Activated CD8-positive, alpha-beta memory T cell treated with anti-CD3 and anti-CD28 coated beads, Interleukin-2, amount 10 ng/mL, durations not matched to agents 7 days and 5 days (primary cell): ENCODE measurements around the gene SLC17A2. TPM values are rescaled to one million over a fixed set of nuclear protein-coding genes. Genes with fewer than 3 reads are reported as not detected.

Source experiments
- ATAC-seq: fragments of 150-1000 bp; cut with Tn5 transposase; one replicate; pipeline ENCODE4 v1.10.0; 2021; ENCODE audit warnings: moderate library complexity
- CTCF ChIA-PET: fragments of 350-600 bp; sonication (Branson Sonifier 250); formaldehyde crosslinking; loops from one replicate; lab custom pipeline; 2021; ENCODE audit warnings: antibody characterized with exemption; lab: Charles Lee
- DNase-seq: peaks from one replicate; pipeline ENCODE4 v3.0.0-alpha.2; 2020
- H3K27ac Mint-ChIP-seq: one replicate; pipeline ENCODE4 v1.8.0; 2021; ENCODE audit warnings: mild to moderate bottlenecking, mixed read lengths
- H3K27me3 Mint-ChIP-seq: one replicate; pipeline ENCODE4 v1.8.0; 2021; ENCODE audit warnings: mixed read lengths
- H3K36me3 Mint-ChIP-seq: one replicate; pipeline ENCODE4 v1.8.0; 2021; ENCODE audit warnings: mild to moderate bottlenecking, mixed read lengths
- H3K4me1 Mint-ChIP-seq: one replicate; pipeline ENCODE4 v1.8.0; 2021; ENCODE audit warnings: mixed read lengths
- H3K4me3 Mint-ChIP-seq: one replicate; pipeline ENCODE4 v1.8.0; 2021; ENCODE audit warnings: mild to moderate bottlenecking, moderate library complexity, mixed read lengths
- H3K9me3 Mint-ChIP-seq: one replicate; pipeline ENCODE4 v1.8.0; 2022; ENCODE audit warnings: low read depth, mixed read lengths
- total RNA-seq, 2 experiments: library from RNA; stranded (reverse); gene quantifications; one replicate each; pipeline ENCODE4 v1.2.3, GENCODE V29; 2021

The SLC17A2 gene
- total RNA-seq, 2 experiments from 2014 or later: not detected

DNA sequence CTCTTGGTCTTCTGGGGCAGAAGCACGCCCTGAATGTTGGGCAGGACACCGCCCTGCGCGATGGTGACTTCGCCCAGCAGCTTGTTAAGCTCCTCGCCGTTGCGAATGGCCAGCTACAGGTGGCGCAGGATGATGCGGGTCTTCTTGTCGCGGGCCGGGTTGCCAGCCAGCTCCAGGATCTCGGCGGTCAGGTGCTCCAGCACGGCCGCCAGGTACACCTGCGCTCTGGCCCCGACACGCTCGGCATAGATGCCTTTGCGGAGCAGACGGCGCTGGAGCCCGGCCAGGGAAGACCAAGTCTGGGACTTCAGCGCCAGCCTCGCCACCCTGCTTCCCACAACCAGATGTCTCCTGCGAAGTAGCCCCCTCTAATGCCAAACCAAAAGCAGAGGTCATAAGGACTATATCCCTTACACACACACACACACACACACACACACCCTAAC is 48.4 kb downstream of the SLC17A2 start:
- CTCF ChIA-PET: interaction anchor here (0.7 to 2.2 kb wide), 6 partner anchors 16 to 164 kb away, joined by 3 to 12 read pairs (median 4); no protein-coding TSS in a partner anchor
- Mint-ChIP-seq H3K9me3 (no peaks in the 10 kb centered on the region), H3K27ac (peak overlapping the region; percentile 12), H3K4me1 (peaks cover 3% of the 10 kb centered on the region), H3K36me3 (peaks cover 2% of the 10 kb centered on the region), H3K4me3 (peak overlapping the region; percentile 62), H3K27me3 (no peaks in the 10 kb centered on the region)
- DNase-seq: peak; percentile 53
- ATAC-seq: peak; percentile 85

DNA sequence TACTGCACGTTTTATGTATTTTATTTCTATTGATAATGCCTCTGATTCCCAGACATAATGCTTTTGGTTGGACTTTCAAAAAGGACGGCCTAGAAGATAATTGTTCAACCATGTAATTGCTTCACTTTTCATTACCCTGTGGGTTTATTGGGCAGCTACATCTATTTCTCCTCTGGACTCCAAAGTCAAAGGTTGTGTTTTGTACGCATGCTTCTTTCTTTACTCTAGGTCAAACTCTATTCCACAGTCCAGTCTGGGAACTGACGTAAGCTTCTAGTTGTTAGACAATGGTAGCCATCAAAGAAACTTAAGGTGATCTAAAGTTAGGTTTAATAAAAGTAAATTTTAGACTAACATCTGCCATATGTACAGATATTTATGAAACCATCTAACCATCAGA is 49.9 kb downstream of the SLC17A2 start:
- CTCF ChIA-PET: no interaction called here
- Mint-ChIP-seq H3K4me3 (no peak overlapping the region), H3K9me3 (no peaks in the 10 kb centered on the region), H3K4me1 (peaks cover 3% of the 10 kb centered on the region), H3K27me3 (no peaks in the 10 kb centered on the region), H3K27ac (no peak overlapping the region), H3K36me3 (peaks cover 2% of the 10 kb centered on the region)
- no peak for ATAC-seq
- DNase-seq: no peak

DNA sequence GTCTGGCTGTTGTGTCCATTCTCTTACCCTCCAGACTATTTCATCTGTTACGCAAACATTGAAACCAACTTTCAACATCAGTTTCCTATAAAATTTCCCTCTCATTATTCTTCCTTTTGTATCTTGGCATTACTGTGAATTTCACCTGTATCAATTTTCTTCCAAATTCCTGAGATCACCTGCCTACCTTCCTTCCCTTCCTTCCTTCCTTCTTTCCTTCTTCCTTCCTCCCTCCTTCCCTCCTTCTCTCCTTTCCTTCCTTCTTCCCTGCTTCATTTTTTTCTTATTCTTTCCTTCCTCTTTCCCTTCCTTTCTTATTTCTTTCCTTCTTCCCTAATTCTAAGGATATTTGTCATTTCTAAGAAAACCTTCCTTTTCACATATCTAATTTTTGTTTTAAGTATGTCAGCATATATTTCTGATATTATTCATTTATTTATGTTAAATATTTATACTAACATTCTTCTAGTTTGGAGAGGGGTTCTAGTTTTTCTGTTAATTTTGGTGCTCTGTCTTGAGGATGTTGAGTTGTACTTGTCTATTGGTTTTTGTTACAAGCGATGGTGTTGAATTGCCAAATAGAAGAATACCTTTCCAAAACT is 51.7 kb downstream of the SLC17A2 start:
- ATAC-seq: no peak
- CTCF ChIA-PET: no interaction called here
- Mint-ChIP-seq H3K9me3 (no peaks in the 10 kb centered on the region), H3K4me1 (peaks cover 14% of the 10 kb centered on the region), H3K27me3 (no peaks in the 10 kb centered on the region), H3K36me3 (peaks cover 2% of the 10 kb centered on the region), H3K27ac (no peak overlapping the region), H3K4me3 (no peak overlapping the region)
- DNase-seq: no peak

DNA sequence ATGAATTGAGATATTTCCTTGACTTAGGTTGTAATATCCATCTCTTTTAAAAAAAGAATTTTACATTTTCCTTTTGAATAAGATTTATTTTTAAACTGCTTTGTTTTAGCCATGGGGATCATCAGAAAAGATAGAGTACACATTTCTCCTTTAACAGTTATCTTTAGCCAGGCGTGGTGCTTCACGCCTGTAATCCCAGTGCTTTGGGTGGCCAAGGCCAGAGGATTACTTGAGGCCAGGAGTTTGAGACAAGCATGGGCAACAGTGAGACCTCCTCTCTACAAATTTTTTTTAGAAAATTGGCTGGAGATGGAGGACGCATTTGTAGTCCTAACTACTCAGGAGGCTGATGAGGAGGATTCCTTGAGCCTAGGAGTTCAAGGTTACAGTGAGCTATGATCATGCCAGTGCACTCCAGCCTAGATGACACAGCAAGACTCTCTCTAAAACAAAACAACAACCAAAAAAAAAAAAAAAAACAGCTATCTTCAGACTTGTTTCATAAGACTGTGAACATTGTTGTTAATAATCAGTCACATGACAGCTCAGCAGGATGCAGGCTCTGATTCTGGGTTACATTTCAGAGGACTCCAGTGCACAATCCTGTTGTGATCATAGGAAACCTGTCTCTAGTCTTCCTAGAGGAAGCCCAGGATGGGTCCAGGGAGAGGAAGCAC is 54.4 kb downstream of the SLC17A2 start:
- ATAC-seq: no peak

DNA sequence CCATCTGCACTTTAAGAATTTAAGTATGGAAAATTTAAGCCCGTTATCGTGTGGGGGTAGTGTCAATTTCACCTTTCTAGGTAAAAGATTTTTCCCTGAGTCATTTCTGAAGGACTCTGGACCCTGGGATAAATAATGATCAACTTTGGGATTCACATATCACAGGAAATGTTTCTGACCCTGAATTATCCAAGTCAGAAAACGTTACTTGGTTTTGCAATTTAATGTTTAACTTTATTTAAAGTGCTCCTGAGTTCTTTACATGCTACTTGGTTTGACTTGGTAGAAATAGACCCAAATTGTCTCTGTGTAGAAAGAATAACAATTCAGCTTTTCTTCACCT is 55.0 kb downstream of the SLC17A2 start:
- H3K4me3 Mint-ChIP-seq: no peak overlapping the region
- H3K27ac Mint-ChIP-seq: no peak overlapping the region
- peaks cover 2% of the 10 kb centered on the region for H3K36me3 Mint-ChIP-seq
- H3K4me1 Mint-ChIP-seq: peaks cover 20% of the 10 kb centered on the region
- DNase-seq: no peak
- CTCF ChIA-PET: no interaction called here
- H3K27me3 Mint-ChIP-seq: no peaks in the 10 kb centered on the region
- no peak for ATAC-seq
- no peaks in the 10 kb centered on the region for H3K9me3 Mint-ChIP-seq

More for the DNA sequence above, 54.4 kb downstream of the SLC17A2 start:
- no peak for DNase-seq
- no peaks in the 10 kb centered on the region for H3K27me3 Mint-ChIP-seq
- CTCF ChIA-PET: no interaction called here
- peaks cover 20% of the 10 kb centered on the region for H3K4me1 Mint-ChIP-seq
- H3K36me3 Mint-ChIP-seq: peaks cover 2% of the 10 kb centered on the region
- H3K27ac Mint-ChIP-seq: no peak overlapping the region
- H3K4me3 Mint-ChIP-seq: no peak overlapping the region
- no peaks in the 10 kb centered on the region for H3K9me3 Mint-ChIP-seq

DNA sequence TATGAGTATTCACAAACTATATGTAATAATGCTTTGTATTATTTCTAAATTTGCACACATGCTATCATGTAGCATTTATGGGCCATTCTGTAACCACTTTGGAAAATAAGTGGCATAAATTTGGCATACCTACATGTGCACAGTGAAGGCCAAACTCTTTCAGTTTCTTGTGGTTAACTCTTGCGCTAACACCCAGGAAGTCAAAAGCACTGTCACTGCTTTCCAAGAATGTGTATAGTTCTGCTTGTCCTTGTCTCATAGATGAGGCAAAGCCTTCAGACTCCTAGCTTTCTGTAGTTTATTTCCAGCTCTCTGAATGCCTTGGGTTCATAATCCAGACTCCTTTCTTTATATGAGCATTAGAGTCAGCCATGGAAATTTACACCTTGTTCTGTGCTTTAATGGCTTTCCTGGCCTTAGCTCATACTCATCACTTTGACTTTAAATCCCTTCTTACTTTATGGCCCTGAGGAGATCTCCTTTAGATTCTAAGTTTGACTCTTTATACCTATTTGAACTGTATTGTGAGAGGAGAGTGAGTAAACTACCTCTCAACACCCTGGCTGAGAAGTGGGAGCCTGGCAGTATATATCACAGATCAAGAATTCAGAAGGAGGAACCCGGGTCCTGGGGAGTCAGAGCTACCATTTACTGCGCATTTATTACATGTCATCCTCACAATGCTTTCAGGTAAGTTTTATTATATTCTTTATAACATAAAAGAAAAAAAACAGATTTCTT is 55.5 kb downstream of the SLC17A2 start:
- DNase-seq: no peak
- ATAC-seq: peak; percentile 58
- Mint-ChIP-seq H3K4me3 (no peak overlapping the region), H3K36me3 (peaks cover 2% of the 10 kb centered on the region), H3K27ac (no peak overlapping the region), H3K9me3 (no peaks in the 10 kb centered on the region), H3K4me1 (peaks cover 20% of the 10 kb centered on the region), H3K27me3 (no peaks in the 10 kb centered on the region)
- CTCF ChIA-PET: interaction anchor here (0.6 to 2.9 kb wide), 2 partner anchors 12 to 609 kb away, joined by 4 to 8 read pairs; no protein-coding TSS in a partner anchor

DNA sequence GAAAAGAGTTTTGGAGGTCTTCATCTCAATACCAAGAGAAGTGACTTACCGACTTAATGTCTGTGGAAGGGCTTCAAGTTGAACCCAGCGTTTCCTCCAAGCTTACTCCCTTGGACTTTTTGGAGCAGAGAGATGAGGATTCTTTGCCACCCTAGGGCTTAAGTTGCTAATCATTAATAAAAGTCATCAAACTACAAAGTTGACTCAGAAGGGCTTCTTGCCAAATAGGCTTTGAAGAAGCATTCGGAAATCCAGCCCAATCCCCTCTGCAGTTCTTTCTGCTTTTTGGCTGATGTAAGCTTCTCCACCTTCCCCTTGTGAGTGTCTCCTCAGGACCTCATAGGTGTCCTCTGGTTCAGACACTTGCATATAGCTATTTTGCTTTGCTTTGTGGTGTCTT is 56.4 kb downstream of the SLC17A2 start, which contains the start of gene SLC17A3:
SLC17A3 (minus strand) TSS at position 126 of the 400 bp plus-strand sequence. CDS start 5,856 bp downstream, outside the sequence.
- no peaks in the 10 kb centered on the region for H3K27me3 Mint-ChIP-seq
- DNase-seq (no peak), ATAC-seq (no peak)
- H3K36me3 Mint-ChIP-seq: peaks cover 2% of the 10 kb centered on the region
- H3K4me1 Mint-ChIP-seq: peaks cover 20% of the 10 kb centered on the region
- no peak within 1 kb of the TSS for H3K4me3 Mint-ChIP-seq
- H3K9me3 Mint-ChIP-seq: no peaks in the 10 kb centered on the region
- CTCF ChIA-PET: interaction anchor here (2.9 kb wide), 1 partner anchor 11 kb away, joined by 8 read pairs; no protein-coding TSS in a partner anchor
- no peak within 1 kb of the TSS for H3K27ac Mint-ChIP-seq

DNA sequence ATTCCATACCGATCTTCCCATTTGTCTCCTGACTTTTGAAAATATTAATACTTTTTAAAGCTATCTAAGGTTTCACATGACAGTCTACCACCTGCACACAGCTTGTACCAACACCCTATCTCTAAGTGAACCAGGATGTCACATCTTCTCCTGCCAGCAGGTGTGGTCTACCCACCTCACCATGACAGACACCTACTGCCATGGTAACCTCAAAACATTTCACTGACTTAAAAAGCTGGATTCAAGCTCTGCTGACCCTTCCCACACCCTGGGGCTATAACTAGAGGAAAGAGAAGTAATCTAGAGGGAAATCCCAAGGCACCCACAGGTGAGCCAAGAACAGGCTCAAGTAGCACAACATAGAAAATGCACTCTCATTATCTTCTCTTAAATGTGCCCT is 57.7 kb downstream of the SLC17A2 start:
- Mint-ChIP-seq H3K27me3 (no peaks in the 10 kb centered on the region), H3K9me3 (no peaks in the 10 kb centered on the region), H3K4me1 (peaks cover 20% of the 10 kb centered on the region), H3K27ac (no peak overlapping the region), H3K36me3 (peaks cover 2% of the 10 kb centered on the region), H3K4me3 (no peak overlapping the region)
- CTCF ChIA-PET: interaction anchor here (1.3 to 2.9 kb wide), 3 partner anchors 9 to 153 kb away, joined by 3 to 8 read pairs (median 4); no protein-coding TSS in a partner anchor
- DNase-seq: no peak
- ATAC-seq: peak; percentile 53

DNA sequence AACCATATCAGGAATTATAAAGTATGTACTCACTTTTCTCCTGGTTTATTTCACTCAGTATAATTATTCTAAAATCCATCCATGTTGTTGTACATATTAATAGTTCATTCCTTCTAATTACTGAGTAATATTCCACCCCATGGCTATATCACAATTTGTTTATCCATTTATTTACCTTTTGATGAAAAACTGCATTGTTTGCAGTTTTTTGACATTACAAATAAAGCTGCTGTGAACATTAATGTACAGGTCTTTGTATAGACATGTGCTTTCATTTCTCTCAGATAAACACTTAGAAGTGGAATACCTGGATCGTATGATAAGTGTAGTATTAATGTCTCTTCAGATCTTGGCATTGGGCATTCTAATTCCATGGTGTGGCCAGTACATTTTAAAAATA is 60.7 kb downstream of the SLC17A2 start:
- CTCF ChIA-PET: no interaction called here
- ATAC-seq (no peak), DNase-seq (no peak)
- no peaks in the 10 kb centered on the region for H3K9me3 Mint-ChIP-seq
- H3K4me3 Mint-ChIP-seq: no peak overlapping the region
- H3K27ac Mint-ChIP-seq: no peak overlapping the region
- H3K36me3 Mint-ChIP-seq: peaks cover 1% of the 10 kb centered on the region
- peaks cover 31% of the 10 kb centered on the region for H3K4me1 Mint-ChIP-seq
- H3K27me3 Mint-ChIP-seq: no peaks in the 10 kb centered on the region

DNA sequence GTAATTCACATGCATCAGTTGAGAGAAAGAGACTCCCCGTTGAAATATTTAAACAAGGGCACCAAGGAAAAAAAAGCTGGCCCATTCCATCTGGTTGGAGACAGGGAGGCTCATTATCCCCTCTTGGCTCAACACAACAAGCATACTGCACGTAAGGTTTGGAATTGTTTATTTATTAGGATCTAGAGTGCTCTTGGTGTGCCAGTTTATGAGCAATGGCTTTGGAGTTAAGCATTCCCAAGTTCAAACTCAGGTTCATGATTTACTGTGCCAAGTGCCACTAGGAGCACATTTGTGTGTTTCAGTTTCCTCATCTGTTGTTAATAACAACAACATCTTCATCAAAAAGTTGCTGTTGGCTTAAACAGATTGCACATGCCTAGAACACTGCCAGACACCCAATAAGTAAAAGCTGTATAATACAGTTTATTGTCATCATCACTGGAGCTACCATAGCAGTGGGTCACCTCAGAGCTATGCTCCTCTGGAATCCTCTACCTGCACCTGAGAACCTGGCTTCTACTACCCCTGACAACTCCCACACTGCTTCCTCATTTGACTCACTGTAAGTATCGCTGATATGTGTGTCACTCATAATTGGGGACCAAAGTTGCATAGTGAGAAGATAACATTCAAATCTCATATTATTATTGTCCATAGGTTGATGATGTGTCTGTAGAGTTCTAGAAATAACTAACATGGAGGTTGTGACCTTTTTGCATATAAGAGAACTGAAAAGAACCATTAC is 61.9 kb downstream of the SLC17A2 start:
- Mint-ChIP-seq H3K36me3 (peaks cover 1% of the 10 kb centered on the region), H3K4me3 (no peak overlapping the region), H3K4me1 (peaks cover 28% of the 10 kb centered on the region), H3K9me3 (no peaks in the 10 kb centered on the region), H3K27me3 (no peaks in the 10 kb centered on the region), H3K27ac (no peak overlapping the region)
- DNase-seq (no peak), ATAC-seq (no peak)
- CTCF ChIA-PET: interaction anchor here (0.6 kb wide), 1 partner anchor 80 kb away, joined by 3 read pairs; no protein-coding TSS in a partner anchor

DNA sequence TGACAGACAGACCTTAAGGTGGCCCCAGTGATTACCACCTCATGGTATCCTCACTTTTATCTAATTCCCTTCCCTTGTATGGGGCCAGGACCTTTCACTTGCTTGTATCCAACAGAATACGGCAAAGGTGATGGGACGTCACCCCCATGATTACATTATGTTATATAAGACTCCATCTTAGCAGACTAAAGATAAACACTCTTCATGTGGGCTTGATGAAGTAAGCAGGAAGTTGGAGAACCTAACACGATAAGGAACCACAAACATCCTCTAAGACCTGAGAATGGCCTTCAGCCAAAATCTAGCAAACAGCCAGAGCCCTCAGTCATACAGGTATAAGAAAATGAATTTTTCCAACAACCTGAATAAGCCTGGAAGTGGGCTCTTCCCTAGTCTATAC is 64.5 kb downstream of the SLC17A2 start:
- H3K4me3 Mint-ChIP-seq: no peak overlapping the region
- no peaks in the 10 kb centered on the region for H3K27me3 Mint-ChIP-seq
- peak; percentile 85 for ATAC-seq
- H3K27ac Mint-ChIP-seq: peak overlapping the region; percentile 72
- peaks cover 18% of the 10 kb centered on the region for H3K4me1 Mint-ChIP-seq
- DNase-seq: peak; percentile 45
- peaks cover 1% of the 10 kb centered on the region for H3K36me3 Mint-ChIP-seq
- no peaks in the 10 kb centered on the region for H3K9me3 Mint-ChIP-seq
- CTCF ChIA-PET: interaction anchor here (1.2 to 1.5 kb wide), 3 partner anchors 16 to 643 kb away, joined by 3 read pairs; partner anchors contain the start of gene TRIM38

DNA sequence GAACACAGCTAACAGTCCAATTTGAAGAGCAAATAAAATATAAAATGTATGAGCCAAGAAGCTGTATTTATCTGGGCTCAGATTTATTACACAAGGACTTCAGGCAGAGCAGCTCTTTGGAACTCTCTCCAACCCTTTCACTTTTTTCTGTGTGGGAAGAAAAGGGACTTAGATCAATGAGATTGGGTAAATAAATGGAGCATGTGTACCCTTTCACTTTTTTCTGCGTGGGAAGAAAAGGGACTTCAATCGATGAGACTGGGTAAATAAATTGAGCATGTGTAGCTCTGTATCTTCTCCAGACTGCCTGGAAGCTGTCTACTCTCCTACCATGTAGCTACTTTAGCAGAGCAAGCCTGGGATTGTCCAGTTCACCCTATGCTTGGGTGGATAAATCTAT is 67.1 kb downstream of the SLC17A2 start:
- no peak overlapping the region for H3K4me3 Mint-ChIP-seq
- no peaks in the 10 kb centered on the region for H3K27me3 Mint-ChIP-seq
- DNase-seq: no peak
- no peak for ATAC-seq
- H3K27ac Mint-ChIP-seq: no peak overlapping the region
- CTCF ChIA-PET: interaction anchor here (1.3 to 3.0 kb wide), 2 partner anchors 10 to 23 kb away, joined by 3 to 8 read pairs; partner anchors contain the start of gene SLC17A3
- no peaks in the 10 kb centered on the region for H3K9me3 Mint-ChIP-seq
- H3K36me3 Mint-ChIP-seq: peaks cover 1% of the 10 kb centered on the region
- H3K4me1 Mint-ChIP-seq: peaks cover 23% of the 10 kb centered on the region
